Measurements from ENCODE around the gene LGALS9C. TPM values are rescaled to one million over a fixed set of nuclear protein-coding genes. Genes with fewer than 3 reads are reported as not detected.
A peak's percentile ranks its signal among the peaks of the same experiment; 100 is the strongest.
"Not testable (repeated sequence)": the region's sequence is repeated elsewhere in the genome, so short reads cannot be mapped to it uniquely, and the experiment has no call there.

The LGALS9C gene
- total RNA-seq, 2 donors from 2014 or later: 24.5 to 60.9 TPM

DNA sequence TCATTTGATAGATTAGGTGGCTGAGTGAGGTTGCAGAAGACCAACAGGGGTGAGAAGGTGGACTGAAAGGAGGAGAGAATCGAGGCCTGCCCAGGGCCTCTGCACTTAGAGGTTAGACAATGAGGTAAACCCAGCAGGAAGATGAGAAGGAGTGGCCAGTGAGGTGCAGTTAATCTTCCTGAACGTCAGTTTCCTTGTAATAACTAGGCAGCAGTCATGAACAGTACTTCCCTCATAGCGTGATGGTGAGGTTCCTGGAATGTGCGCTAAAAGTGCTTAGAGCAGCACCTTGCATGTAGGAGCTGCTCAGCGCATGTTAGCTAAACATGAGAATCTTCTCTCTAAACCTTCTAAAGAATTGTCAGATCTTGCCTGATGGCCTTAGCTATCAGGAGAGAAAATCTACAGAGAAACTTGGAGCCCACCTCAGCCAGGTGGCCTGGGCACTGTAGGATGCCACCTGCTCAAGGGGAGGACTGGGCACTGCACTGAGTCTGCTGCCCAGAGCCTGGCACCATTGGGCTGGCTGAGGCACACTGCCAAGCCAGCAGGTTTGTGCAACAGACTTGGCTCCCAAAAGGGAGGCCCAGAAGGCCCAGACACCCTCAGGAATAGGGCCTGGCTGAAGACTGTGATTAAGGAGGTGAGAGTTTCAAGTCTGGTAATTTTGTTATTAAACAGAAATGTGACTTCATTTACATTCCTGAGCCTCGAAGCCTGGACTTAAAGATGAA lies 10.2 kb upstream of the LGALS9C start:
- H3K9ac ChIP-seq (ENCODE audit: low read depth in 2 of 2, low read length in 2 of 2); intact Hi-C loops (cut with DNase I): not testable (repeated sequence)

DNA sequence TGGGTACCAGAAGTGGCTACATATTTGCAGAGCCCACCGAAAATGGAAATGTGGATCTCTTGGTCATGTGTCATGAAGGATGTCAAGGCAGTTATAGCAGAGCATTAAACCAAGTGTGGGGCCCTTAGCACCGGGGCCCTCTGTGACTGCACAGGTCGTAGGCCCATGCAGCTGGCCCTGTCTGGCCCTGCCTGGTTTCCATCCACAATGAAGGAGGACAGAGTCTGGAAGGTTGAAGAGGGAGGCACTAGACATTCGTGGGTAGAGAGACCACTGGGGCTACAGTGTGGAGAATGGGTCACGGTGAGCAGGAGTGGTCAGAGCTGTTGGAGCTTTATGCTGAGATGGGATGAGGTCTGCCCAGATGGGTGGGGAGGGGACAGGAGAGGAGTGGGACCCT lies 9.6 kb upstream of the LGALS9C start:
- H3K27ac ChIP-seq; intact Hi-C loops (cut with DNase I); H3K9me3 ChIP-seq; H3K36me3 ChIP-seq; H3K9ac ChIP-seq (ENCODE audit: low read depth in 2 of 2, low read length in 2 of 2); DNase-seq; H3K4me1 ChIP-seq; H3K4me3 ChIP-seq; H3K27me3 ChIP-seq: not testable (repeated sequence)

More for the DNA sequence above, 10.2 kb upstream of the LGALS9C start:
- not testable (repeated sequence) for DNase-seq, H3K4me3 ChIP-seq, H3K4me1 ChIP-seq, H3K27me3 ChIP-seq, H3K36me3 ChIP-seq, H3K27ac ChIP-seq, H3K9me3 ChIP-seq

DNA sequence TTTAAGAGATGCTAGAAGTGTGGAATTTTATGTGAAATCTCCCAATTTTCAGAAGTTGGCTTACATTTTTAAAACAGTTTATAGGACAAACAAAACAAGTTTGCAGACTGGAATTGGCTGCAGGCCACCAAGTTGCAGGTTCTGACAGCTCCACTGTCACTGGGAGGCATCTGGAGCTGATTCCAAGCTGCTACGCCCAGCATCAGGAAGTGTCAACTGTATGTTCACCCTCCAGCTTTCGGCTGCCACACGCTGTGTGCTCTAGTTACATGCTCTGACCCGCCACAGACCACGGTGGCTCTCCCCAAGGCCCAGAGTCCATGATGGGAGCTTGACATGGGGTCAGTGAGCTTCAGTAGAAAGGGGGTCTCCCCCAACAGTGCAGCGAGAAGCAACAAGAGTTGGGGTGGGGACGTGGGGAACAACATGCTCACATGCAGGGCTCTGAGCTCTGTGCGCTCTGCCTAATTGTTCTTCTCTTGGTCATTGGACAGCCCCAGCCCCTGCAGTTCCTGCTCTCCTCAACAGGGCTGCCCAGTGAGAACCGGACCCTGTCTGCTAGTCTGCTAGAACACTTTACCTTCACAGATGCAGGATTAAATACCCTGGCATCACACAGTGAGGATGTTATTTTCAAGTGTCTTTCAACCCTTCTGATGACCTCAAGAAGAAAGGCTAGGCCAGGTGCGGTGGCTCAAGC lies 8.0 kb upstream of the LGALS9C start:
- DNase-seq; H3K36me3 ChIP-seq; H3K4me3 ChIP-seq; H3K27me3 ChIP-seq; intact Hi-C loops (cut with DNase I); H3K4me1 ChIP-seq; H3K9me3 ChIP-seq; H3K9ac ChIP-seq (ENCODE audit: low read depth in 2 of 2, low read length in 2 of 2); H3K27ac ChIP-seq: not testable (repeated sequence)

DNA sequence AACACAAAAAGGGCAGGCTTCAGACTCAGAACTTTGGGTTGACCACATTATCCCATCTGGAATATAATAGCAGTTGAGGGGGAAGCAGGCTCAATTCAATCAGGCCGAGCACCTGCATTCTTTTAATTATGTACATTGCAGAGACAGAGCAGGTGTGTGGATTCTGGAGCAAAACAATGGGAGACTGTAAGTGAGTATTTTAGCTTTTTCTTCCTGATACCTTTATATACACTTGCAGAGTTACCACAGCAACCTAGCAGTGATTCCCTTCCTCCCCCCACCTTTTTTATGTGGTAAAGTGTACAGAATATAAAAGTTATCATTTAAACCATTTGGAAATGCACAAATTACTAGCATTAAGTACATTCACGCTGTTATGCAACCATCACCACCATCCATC lies 6.8 kb upstream of the LGALS9C start:
- H3K9me3 ChIP-seq; intact Hi-C loops (cut with DNase I); H3K4me3 ChIP-seq; H3K27me3 ChIP-seq; H3K36me3 ChIP-seq; DNase-seq; H3K9ac ChIP-seq (ENCODE audit: low read depth in 2 of 2, low read length in 2 of 2); H3K4me1 ChIP-seq; H3K27ac ChIP-seq: not testable (repeated sequence)

DNA sequence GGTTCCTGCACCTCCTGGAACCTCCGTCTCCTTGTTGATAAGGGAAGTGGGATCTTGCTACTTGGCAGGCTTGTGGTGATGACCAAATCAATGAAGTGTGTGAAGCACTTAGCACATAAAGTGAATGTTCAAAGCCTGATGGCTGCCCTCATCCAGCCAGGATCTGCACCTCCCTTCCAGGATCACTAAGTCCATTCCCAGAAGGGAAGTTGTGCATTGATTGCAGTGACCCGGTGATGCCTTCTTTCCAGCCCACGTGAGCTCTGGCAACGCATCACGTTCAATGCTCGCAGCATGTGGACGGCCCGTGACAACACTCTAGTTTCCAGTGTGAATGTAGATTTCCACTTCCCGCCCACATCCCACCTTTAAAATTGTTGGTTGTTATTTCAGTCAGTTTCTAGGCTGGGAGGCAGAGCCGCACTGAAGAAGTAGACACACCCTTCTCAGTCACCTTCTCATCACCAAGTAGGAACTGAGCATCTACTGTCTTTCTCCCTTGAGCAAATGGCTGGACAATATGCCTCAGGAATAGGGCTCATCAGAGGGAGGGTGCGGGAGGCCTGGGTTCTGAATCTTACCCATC lies 6.2 kb upstream of the LGALS9C start:
- H3K9me3 ChIP-seq; H3K27ac ChIP-seq; H3K27me3 ChIP-seq; DNase-seq; H3K4me3 ChIP-seq; H3K36me3 ChIP-seq; H3K9ac ChIP-seq (ENCODE audit: low read depth in 2 of 2, low read length in 2 of 2); intact Hi-C loops (cut with DNase I); H3K4me1 ChIP-seq: not testable (repeated sequence)

DNA sequence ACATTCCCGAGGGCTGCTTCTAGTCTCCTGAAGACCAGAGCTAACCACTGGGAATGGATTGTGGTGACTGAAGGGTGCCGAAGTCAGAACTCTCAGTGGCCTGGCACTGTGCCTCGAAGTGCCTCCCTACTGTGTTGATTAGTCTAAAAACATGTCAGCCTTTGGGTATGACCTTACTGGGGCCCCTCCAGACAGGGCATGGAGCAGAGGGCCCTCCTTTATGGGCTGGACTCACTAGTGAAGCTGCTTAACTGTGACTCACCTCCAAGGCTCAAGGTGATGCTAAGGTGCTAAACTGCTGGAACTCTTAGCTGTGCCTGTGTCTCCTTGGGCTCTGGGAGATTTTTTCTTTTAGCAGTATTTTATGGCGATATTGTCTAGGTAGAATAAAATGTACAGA lies 2.6 kb upstream of the LGALS9C start:
- H3K27ac ChIP-seq; H3K4me1 ChIP-seq; H3K27me3 ChIP-seq; DNase-seq; H3K9ac ChIP-seq (ENCODE audit: low read depth in 2 of 2, low read length in 2 of 2); H3K4me3 ChIP-seq; intact Hi-C loops (cut with DNase I); H3K9me3 ChIP-seq; H3K36me3 ChIP-seq: not testable (repeated sequence)

DNA sequence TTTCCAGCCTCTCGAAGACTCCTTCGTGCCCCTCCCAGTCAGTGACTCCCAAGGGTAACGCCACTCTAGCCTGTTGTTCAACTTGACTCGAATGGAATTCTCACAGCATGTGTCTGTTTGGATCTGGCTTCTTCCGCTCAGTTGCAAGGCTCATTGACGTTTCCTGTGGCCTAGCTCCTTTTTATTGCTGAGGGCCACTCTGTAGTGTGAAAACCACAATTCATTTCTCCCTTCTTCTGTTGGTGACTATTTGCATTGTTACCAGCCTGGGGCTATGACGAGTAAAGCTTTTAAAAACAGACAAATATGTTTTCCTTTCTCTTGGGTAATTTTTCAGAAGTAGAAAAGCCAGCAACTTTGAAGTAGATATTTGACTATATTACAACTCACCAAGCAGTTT lies 1.8 kb upstream of the LGALS9C start:
- DNase-seq; intact Hi-C loops (cut with DNase I): not testable (repeated sequence)

DNA sequence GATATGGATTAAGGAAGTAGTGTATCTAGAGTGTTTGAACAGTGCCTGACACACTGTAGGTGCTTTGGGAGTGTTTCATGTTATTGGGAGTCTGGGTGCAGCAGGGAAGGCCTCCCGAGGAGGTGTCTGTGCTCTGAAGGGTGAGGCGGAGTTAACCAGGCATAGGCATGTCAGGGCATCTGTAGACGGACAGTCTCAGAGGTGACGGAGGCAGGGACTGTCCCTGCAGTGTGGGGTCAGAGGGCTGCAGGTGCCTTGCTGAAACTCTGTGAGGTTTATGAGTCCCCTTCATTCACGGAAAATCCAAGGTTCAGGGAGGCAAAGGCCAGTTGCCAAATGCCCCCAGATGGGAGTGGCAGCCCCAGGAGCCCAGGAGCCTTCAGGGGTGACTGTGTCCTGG lies 778 bp downstream of the LGALS9C start:
- H3K4me3 ChIP-seq; H3K9ac ChIP-seq (ENCODE audit: low read depth in 2 of 2, low read length in 2 of 2); H3K4me1 ChIP-seq; intact Hi-C loops (cut with DNase I); H3K27me3 ChIP-seq; H3K9me3 ChIP-seq; H3K27ac ChIP-seq; DNase-seq; H3K36me3 ChIP-seq: not testable (repeated sequence)

More for the DNA sequence above, 1.8 kb upstream of the LGALS9C start:
- H3K36me3 ChIP-seq; H3K4me1 ChIP-seq; H3K9ac ChIP-seq (ENCODE audit: low read depth in 2 of 2, low read length in 2 of 2); H3K4me3 ChIP-seq; H3K27ac ChIP-seq; H3K27me3 ChIP-seq; H3K9me3 ChIP-seq: not testable (repeated sequence)

DNA sequence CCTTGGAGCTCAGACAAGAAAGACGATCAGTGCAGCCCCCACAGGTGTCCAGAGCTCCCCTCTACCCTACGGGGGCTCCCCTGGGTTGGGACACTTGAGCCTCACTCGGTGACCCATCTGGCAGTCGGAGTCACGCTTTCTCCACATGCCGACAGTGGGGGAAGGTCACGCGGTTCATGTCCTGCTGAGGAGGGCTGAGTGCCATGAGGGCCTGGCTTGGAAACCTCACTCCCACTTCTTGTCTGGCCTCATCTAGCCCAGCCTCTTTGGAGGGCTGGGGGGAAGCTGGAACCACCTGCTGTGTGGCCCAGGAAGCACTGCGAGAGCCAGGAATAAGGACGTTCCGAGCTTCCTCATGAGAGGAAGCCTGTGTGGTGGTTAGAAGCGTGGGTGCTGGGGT lies 1.8 kb downstream of the LGALS9C start:
- H3K27ac ChIP-seq; H3K9me3 ChIP-seq; H3K27me3 ChIP-seq; DNase-seq; H3K9ac ChIP-seq (ENCODE audit: low read depth in 2 of 2, low read length in 2 of 2); H3K4me1 ChIP-seq; intact Hi-C loops (cut with DNase I); H3K36me3 ChIP-seq; H3K4me3 ChIP-seq: not testable (repeated sequence)

DNA sequence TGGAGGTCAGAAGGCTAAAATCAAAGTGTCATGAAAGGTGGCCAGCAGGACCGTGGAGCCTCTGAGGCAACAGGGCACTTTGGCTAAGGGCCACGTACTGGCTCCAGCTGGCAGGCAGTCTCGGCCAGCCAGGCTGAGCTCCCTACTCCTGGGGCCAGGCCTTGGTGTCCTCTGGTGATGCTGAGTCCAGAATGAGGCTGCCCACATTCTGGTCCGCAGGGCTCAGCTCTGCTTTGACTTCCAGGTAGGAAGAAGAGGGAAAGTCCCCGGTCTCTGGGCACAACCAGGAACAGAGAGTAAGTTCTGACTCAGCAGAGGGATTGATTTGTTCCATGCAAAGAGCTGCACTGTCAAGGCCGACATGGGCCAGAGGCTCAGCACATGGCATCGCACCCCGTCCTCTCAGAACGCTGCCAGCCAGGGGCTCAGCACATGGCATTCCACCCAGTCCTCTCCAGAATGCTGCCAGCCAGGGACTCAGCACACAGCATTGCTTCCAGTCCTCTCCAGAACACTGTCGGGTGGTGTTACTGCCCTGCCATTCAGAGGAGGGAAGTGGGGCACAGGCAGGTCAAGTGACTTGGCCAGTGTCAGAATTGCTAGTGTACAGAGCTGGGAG lies 2.5 kb downstream of the LGALS9C start:
- H3K4me1 ChIP-seq; H3K9me3 ChIP-seq; intact Hi-C loops (cut with DNase I); H3K9ac ChIP-seq (ENCODE audit: low read depth in 2 of 2, low read length in 2 of 2); H3K36me3 ChIP-seq; H3K27me3 ChIP-seq; DNase-seq; H3K4me3 ChIP-seq: not testable (repeated sequence)
- H3K27ac ChIP-seq: peak overlapping the region; percentile 57

DNA sequence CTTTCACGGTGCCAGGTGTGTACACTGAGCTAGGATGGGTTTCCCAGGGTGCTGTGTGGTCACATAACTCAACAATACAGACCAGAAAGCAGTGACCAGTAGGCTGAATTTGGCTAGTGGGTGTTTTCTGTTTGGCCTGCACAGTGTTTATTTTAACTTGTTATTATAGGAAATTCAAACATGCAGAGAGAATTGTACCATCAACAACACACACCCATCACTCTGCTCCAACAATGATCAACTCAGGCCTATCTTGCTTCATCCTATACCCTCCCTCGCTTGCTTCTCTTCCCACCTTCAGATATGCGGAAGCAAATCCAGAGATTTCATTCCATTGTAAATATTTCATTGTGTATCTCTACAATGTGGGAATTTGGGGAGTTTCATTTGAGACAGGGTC lies 5.2 kb downstream of the LGALS9C start:
- intact Hi-C loops (cut with DNase I); H3K27me3 ChIP-seq; H3K4me3 ChIP-seq; H3K27ac ChIP-seq; H3K9me3 ChIP-seq; H3K9ac ChIP-seq (ENCODE audit: low read depth in 2 of 2, low read length in 2 of 2); H3K4me1 ChIP-seq; H3K36me3 ChIP-seq: not testable (repeated sequence)
- DNase-seq: peak; percentile 22

DNA sequence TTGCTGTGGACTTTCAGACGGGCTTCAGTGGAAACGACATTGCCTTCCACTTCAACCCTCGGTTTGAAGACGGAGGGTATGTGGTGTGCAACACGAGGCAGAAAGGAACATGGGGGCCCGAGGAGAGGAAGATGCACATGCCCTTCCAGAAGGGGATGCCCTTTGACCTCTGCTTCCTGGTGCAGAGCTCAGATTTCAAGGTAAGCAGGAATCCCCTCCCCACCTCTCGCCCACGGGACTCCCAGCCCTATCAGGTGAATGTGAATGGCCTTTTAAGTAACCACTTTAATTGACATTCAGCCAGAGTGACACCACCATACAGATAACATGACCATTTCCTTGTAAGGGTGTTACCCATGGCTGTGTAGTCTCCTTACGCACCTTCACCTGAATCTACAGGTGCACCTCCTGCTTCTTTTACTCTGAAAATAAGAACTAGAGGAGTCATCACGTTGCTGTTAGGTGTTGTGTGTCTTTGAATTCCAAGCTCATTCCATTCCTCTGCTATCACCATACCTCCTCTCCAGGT lies 9.4 kb downstream of the LGALS9C start:
- H3K9ac ChIP-seq (ENCODE audit: low read depth in 2 of 2, low read length in 2 of 2); H3K9me3 ChIP-seq; H3K27ac ChIP-seq; H3K27me3 ChIP-seq; H3K36me3 ChIP-seq; DNase-seq; H3K4me1 ChIP-seq; intact Hi-C loops (cut with DNase I); H3K4me3 ChIP-seq: not testable (repeated sequence)

DNA sequence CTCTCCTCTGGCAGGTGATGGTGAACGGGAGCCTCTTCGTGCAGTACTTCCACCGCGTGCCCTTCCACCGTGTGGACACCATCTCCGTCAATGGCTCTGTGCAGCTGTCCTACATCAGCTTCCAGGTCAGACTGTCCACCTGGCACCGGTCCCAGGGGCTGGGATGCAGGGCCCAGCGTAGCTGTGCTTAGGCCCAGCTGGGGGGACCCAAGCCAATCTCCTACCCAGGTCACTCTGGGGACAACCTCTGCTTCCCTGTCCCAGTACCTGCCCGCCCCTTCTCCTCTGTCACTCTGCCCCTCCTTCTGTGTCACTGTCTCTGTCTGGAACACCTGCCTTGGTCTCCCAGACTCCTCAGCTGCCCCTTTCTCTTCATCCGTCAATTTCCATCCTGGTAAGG lies 11.0 kb downstream of the LGALS9C start:
- H3K4me1 ChIP-seq; H3K9ac ChIP-seq (ENCODE audit: low read depth in 2 of 2, low read length in 2 of 2); H3K36me3 ChIP-seq; H3K9me3 ChIP-seq; H3K27me3 ChIP-seq; intact Hi-C loops (cut with DNase I); DNase-seq; H3K4me3 ChIP-seq; H3K27ac ChIP-seq: not testable (repeated sequence)

Measured in colonic mucosa (tissue), 4 donors.